ENCODE measurements around the gene DCAF8.

The DCAF8 gene

DNA sequence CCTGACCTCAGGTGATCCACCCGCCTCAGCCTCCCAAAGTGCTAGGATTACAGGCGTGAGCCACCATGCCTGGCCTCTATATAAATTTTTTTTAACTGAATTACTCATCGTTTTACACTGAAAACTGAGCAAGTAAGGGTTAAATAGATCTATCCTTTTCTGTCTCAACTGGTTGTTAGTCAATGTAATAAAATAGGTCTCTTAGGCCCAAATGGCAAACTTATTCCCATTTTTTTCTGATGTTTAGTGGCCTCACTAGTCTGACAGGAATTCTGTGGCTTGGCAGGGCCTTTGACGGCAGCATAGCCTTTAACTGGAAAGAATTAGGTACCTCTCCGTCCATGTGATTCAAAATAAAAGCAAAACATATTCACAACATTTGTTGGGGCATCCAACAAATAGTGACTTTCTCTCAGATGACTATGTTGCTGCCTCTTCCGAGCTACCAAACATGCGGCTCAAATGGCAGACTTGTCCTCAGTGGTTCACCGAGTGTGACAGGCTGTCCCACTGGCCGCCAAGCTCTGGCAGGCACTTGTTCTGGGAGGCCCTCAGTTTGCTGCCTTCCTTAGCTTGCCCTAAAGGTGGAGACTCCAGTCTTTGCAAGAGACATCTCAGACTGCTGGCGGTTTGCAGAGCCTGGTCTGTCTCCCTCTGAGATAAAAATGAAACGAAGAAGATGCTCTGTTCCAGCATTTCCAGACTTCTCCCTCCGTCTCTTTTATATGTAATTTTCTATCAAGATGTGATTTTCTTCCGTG, 93.6 kb downstream of the DCAF8 start:
- DNase-seq: no peak

DNA sequence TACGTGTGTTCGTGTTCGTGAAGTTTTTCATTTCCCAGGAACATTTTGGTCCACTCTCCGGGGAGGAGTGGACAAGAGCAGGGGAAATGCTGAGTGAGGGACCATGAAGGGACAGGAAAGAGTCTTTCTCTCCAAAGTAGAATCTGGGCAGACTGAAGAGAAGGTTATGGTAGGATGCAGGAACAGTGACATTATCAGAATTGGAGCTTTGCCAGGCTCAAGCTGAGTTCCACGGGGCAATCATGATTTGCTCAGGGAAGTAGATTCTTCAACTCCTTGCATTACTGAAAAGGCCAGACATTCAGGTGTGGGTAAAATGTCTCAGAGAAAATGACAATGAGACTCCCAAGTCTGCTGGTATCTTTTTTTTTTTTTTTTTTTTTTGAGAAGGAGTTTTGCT, 94.3 kb downstream of the DCAF8 start:
- DNase-seq: no peak

DNA sequence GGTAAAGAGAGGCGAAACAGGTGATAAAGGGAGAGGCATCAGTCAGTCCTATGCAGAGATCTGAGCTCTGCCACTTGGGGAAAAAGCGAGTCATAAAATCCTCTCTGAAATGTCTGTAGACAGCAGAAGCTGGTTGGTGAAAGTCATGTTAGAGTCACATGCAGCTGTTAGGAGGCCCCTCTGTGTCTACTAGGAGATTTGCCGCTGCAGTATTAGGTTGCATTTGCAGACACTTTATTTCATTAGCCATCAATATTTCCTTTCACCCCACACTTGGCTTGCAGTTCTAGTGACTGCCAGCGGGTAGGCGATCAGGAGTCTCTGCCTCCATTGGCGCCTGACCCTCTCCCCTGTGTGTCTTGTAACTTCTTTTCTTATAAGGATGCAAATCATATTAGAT, 94.8 kb downstream of the DCAF8 start:
- no peak for DNase-seq

DNA sequence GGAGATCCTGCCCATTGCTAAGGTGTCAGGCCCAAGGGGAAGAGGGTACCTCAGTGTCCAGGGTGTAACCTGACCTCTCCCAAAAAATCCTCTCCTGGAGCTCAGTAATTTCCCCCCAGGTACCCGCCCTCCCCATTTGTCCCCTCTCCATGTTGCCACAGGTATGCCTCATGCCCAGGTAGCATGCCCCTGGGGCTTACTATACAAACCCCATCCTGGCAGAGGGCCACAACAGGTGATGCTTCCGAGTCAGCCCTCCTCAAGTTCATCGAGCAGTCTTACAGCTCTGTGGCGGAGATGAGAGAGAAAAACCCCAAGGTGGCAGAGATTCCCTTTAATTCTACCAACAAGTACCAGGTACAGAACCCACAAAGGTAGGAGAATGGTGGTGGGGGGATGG, 95.3 kb downstream of the DCAF8 start:
- no peak for DNase-seq

DNA sequence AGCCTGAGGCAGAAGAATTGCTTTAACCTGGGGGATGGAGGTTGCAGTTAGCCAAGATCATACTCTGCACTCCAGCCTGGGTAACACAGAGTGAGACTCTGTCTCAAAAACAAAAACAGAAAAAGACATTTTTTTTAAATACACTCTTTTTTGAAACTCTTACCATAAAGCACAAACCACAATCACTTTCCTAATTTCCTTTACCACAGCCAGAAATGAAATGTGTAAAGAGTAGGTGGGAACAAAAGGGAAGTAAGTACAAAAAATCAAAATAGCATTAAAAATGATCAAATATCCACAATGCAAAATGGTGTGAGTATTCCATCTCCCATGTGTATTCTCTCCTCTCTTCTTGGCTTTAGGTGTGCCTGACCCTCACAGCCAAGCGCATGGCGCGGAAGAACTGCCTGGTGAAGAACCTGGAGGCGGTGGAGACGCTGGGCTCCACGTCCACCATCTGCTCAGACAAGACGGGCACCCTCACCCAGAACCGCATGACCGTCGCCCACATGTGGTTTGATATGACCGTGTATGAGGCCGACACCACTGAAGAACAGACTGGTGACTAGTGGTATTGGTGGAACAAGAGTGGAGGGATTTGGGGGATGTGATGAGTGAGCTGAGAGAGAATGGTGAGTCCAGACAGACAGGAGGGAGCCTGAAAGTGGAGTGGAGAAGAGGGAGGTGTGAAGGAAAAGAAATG, 96.0 kb downstream of the DCAF8 start:
- DNase-seq: no peak
